Karpas-422 (cell line): ENCODE measurements around the gene SDK1. TPM values are rescaled to one million over a fixed set of nuclear protein-coding genes. Genes with fewer than 3 reads are reported as not detected.

Experiments
- DNase-seq: peaks from one replicate; pipeline ENCODE4 v3.0.0-alpha.2; 2015
- H2AFZ ChIP-seq: fragments of 200-600 bp; sonication (generic); 2 replicates; pipeline ENCODE4 v1.6.1; 2014; ENCODE audit warnings: antibody characterized with exemption, low read length, mixed read lengths
- H3K27ac ChIP-seq: fragments of 200-600 bp; sonication (generic); 2 replicates; pipeline ENCODE4 v1.5.1; 2014; ENCODE audit warnings: mild to moderate bottlenecking, low read length, moderate library complexity
- H3K27me3 ChIP-seq: fragments of 200-600 bp; sonication (generic); 2 replicates; pipeline ENCODE4 v1.6.1; 2014; ENCODE audit warnings: low read length, mixed read lengths
- H3K36me3 ChIP-seq: fragments of 200-600 bp; sonication (generic); 2 replicates; pipeline ENCODE4 v1.6.1; 2014; ENCODE audit warnings: low read length, mixed read lengths; ENCODE audit not compliant: insufficient read depth
- H3K4me1 ChIP-seq: fragments of 200-600 bp; sonication (generic); 2 replicates; pipeline ENCODE4 v1.6.1; 2014; ENCODE audit warnings: mild to moderate bottlenecking, low read length, mixed read lengths
- H3K4me2 ChIP-seq: fragments of 200-600 bp; sonication (generic); 2 replicates; pipeline ENCODE4 v1.6.1; 2014; ENCODE audit warnings: low read length, low read depth, mild to moderate bottlenecking; ENCODE audit not compliant: poor library complexity, severe bottlenecking
- H3K4me3 ChIP-seq: fragments of 200-600 bp; sonication (generic); 2 replicates; pipeline ENCODE4 v1.5.1; 2014; ENCODE audit warnings: mild to moderate bottlenecking, antibody characterized with exemption, low read length, mixed read lengths
- H3K79me2 ChIP-seq: fragments of 200-600 bp; sonication (generic); 2 replicates; pipeline ENCODE4 v1.6.1; 2014; ENCODE audit warnings: mild to moderate bottlenecking, low read length, mixed read lengths
- H3K9ac ChIP-seq: fragments of 200-600 bp; sonication (generic); 2 replicates; pipeline ENCODE4 v1.6.0; 2014; ENCODE audit warnings: low read length
- H3K9me2 ChIP-seq: fragments of 200-600 bp; sonication (generic), shearing (Covaris generic); replicated peaks from 2 replicates; pipeline ENCODE4 v1.6.0; 2014; ENCODE audit warnings: mild to moderate bottlenecking, low read length, moderate library complexity; ENCODE audit not compliant: insufficient read depth
- H3K9me3 ChIP-seq: fragments of 300-700, 200-600 bp; sonication (generic); 2 replicates; pipeline ENCODE4 v1.6.1; 2014; ENCODE audit warnings: low read length, mixed read lengths
- H4K20me1 ChIP-seq: fragments of 200-600 bp; sonication (generic); 2 replicates; pipeline ENCODE4 v1.6.1; 2014; ENCODE audit warnings: mild to moderate bottlenecking, antibody characterized with exemption, low read length, low read depth; ENCODE audit not compliant: insufficient read depth
- total RNA-seq: library from RNA; depleted of rRNA; stranded (reverse); fragments of >200 nt; shearing (Covaris generic); gene quantifications from 2 replicates; pipeline ENCODE4 v1.2.3, GENCODE V29; 2014; ENCODE audit warnings: low replicate concordance

Gene SDK1
- total RNA-seq, 1 experiment from 2014 or later = not detected

- no peaks in the 10 kb centered on the region for H3K79me2 ChIP-seq
- no peaks in the 10 kb centered on the region for H3K9me2 ChIP-seq
Observed at GRCh38 chr7:4140933-4141332, 839.9 kb downstream of the SDK1 start.

DNA sequence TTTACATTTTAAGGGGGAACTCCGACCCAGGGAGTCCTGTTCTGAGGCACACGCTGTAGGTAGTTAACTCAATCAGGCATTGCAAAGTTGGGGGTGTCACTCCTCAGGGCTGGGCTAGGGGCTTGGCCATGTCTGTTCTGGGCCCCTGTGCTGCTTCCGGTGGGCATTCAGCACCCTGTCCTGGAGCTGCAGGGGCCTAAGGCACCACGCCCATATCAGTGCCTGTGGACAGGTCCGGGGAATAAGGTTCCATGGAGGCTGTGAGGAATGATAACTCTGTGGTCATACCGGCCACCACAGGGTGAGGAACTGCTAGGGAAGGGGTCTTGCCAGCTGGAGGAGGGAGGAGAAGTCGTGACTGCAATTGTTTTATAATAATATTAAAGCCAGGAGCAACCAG, 842.0 kb downstream of the SDK1 start:
- Histone ChIP-seq H3K36me3 (no peaks in the 10 kb centered on the region), H3K4me1 (no peaks in the 10 kb centered on the region), H3K9me2 (no peaks in the 10 kb centered on the region), H3K4me3 (no peak overlapping the region), H3K79me2 (no peaks in the 10 kb centered on the region), H3K9ac (no peak overlapping the region), H3K27ac (no peak overlapping the region), H3K4me2 (no peak overlapping the region), H4K20me1 (no peaks in the 10 kb centered on the region), H3K9me3 (no peaks in the 10 kb centered on the region), H2AFZ (no peak overlapping the region), H3K27me3 (no peaks in the 10 kb centered on the region)
- DNase-seq = no peak

More at GRCh38 chr7:4140933-4141332, 839.9 kb downstream of the SDK1 start:
- Histone ChIP-seq H3K4me2 (no peak overlapping the region), H3K9ac (no peak overlapping the region), H2AFZ (no peak overlapping the region), H3K27me3 (no peaks in the 10 kb centered on the region), H3K9me3 (no peaks in the 10 kb centered on the region), H3K4me1 (no peaks in the 10 kb centered on the region), H3K4me3 (no peak overlapping the region), H4K20me1 (no peaks in the 10 kb centered on the region), H3K36me3 (no peaks in the 10 kb centered on the region), H3K27ac (no peak overlapping the region)
- no peak for DNase-seq

DNA sequence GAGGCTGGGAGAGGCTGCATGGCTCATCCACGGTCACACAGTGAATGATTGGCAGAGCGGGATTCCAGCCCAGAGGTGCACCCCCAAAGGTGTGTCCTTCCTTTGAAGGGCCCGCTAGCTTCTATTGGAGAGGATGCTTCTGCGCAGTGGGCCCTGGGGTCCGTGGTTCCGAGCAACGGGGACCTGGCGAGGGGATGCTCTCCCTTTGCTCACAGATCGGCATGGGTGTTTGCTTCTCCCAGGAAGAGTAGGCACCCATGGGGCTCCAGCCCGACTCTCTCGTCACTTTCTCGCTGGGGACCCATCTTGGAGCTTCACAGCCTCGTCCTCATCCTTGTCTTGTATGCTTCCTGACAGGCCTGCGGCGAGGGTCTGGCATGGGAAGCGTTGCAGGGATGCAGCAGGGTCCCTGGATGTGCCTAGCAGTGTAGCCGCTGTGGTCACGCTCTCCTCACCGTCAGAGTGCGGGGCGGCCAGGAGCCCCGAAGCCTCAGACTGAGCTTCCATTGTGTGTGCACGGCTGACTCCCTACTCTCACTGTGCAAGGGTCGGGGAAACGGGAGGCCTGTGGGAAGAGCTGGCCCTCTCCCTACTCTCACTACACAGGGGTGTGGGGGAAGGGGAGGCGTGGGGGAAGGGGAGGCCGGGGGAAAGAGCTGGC, 842.6 kb downstream of the SDK1 start:
- Histone ChIP-seq H3K4me3 (no peak overlapping the region), H3K79me2 (no peaks in the 10 kb centered on the region), H3K4me2 (no peak overlapping the region), H3K9me2 (no peaks in the 10 kb centered on the region), H3K9me3 (no peaks in the 10 kb centered on the region), H4K20me1 (no peaks in the 10 kb centered on the region), H2AFZ (no peak overlapping the region), H3K36me3 (no peaks in the 10 kb centered on the region), H3K27me3 (no peaks in the 10 kb centered on the region), H3K27ac (no peak overlapping the region), H3K9ac (no peak overlapping the region), H3K4me1 (no peaks in the 10 kb centered on the region)
- DNase-seq = no peak

- no peak for DNase-seq
- no peak overlapping the region for H2AFZ ChIP-seq
- no peak overlapping the region for H3K9ac ChIP-seq
Observed at GRCh38 chr7:4144172-4144701, 843.2 kb downstream of the SDK1 start.

DNA sequence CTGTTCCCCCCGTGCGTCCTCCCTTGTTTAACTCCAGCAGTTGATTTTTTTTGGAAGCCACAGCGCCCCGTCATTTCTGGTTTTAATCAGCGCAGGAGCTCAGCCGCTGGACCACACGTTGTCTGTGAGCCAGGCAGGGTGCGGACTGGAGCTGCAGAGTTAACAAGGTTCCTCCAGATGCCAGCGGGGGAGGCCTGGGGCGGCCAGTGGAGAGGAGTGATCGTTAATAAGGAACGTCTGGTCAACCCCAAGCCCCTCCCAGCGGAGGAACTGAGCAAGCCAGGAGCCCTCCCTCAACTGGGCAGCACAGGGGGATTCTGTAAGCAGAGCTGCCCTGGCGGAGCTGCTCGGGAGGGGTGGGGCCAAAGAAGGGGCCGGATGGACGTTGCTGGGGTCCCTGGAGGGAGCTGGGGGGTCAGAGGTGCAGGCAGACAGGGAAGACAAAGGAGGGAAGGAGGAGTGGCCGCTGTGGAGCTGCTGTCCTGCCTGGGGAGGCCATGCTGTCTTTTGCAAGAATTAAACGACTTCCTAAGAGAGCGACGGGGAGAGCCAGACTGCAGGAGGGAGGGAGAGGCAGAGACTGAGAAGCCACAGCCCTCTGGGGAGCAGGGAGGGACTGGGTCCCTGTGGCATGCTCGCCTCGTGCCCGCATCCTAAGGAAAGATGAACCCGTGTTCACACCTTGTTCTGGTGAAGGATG, 843.9 kb downstream of the SDK1 start:
- Histone ChIP-seq H3K9me3 (no peaks in the 10 kb centered on the region), H3K4me3 (no peak overlapping the region), H3K36me3 (no peaks in the 10 kb centered on the region), H2AFZ (no peak overlapping the region), H3K9ac (no peak overlapping the region), H3K4me2 (no peak overlapping the region), H4K20me1 (no peaks in the 10 kb centered on the region), H3K4me1 (no peaks in the 10 kb centered on the region), H3K9me2 (no peaks in the 10 kb centered on the region), H3K27me3 (no peaks in the 10 kb centered on the region), H3K27ac (no peak overlapping the region), H3K79me2 (no peaks in the 10 kb centered on the region)
- no peak for DNase-seq

More at GRCh38 chr7:4144172-4144701, 843.2 kb downstream of the SDK1 start:
- Histone ChIP-seq H3K4me1 (no peaks in the 10 kb centered on the region), H3K27ac (no peak overlapping the region), H3K27me3 (no peaks in the 10 kb centered on the region), H3K36me3 (no peaks in the 10 kb centered on the region), H4K20me1 (no peaks in the 10 kb centered on the region), H3K4me2 (no peak overlapping the region), H3K79me2 (no peaks in the 10 kb centered on the region), H3K9me2 (no peaks in the 10 kb centered on the region), H3K4me3 (no peak overlapping the region), H3K9me3 (no peaks in the 10 kb centered on the region)

DNA sequence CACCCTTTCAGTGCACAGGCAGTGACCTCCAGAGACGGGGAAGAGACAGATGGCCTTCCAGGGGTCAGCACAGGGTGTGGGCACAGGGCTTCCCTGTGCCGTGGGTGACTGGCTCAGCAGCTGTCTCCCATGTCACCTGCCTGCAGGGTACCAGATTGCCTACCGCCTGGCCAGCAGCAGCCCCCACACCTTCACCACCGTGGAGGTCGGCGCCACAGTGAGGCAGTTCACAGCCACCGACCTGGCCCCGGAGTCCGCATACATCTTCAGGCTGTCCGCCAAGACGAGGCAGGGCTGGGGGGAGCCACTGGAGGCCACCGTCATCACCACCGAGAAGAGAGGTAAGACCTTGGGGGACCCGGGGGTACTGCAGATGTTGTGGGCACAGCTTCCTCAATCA, 844.5 kb downstream of the SDK1 start:
- no peak for DNase-seq
- Histone ChIP-seq H3K9me3 (no peaks in the 10 kb centered on the region), H3K27ac (no peak overlapping the region), H2AFZ (no peak overlapping the region), H3K4me3 (no peak overlapping the region), H3K9me2 (no peaks in the 10 kb centered on the region), H3K27me3 (no peaks in the 10 kb centered on the region), H3K79me2 (no peaks in the 10 kb centered on the region), H3K4me2 (no peak overlapping the region), H3K36me3 (no peaks in the 10 kb centered on the region), H4K20me1 (no peaks in the 10 kb centered on the region), H3K4me1 (no peaks in the 10 kb centered on the region), H3K9ac (no peak overlapping the region)

DNA sequence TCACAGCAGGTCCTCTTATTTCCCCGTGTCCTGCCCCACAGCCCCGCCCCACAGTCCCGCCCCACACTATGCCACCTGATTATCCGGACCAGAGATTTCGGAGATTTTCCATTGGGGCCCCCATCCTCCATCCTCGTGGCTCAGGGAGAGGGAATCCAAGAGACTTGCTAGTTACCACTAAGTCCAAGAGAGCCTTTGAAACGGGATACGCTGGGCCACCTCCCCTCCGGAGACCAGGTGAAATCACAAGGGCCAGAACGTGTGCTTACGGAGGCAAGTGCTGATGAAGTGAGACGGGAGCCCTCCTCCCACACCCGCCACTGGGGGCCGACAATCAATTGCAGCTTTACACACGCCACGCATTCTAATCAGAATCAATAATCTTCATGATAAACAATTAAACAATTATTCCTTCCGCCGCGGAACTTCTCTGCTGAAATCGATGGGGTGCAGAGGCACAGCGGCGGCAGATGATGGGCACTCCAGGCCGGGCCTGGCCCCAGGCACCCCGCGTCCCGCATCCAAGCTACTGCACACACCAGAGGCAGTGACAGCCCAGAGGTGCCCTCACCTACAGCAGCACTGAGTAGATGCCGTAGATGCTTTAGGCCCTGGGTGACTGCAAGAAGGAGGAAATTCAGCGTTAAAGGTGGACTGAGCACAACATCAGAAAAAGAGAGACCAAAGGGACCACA, 847.0 kb downstream of the SDK1 start:
- Histone ChIP-seq H3K36me3 (no peaks in the 10 kb centered on the region), H3K27me3 (no peaks in the 10 kb centered on the region), H3K9ac (no peak overlapping the region), H3K4me3 (no peak overlapping the region), H3K9me2 (no peaks in the 10 kb centered on the region), H3K4me2 (no peak overlapping the region), H3K79me2 (no peaks in the 10 kb centered on the region), H3K27ac (no peak overlapping the region), H2AFZ (no peak overlapping the region), H4K20me1 (no peaks in the 10 kb centered on the region), H3K4me1 (no peaks in the 10 kb centered on the region), H3K9me3 (no peaks in the 10 kb centered on the region)
- no peak for DNase-seq

DNA sequence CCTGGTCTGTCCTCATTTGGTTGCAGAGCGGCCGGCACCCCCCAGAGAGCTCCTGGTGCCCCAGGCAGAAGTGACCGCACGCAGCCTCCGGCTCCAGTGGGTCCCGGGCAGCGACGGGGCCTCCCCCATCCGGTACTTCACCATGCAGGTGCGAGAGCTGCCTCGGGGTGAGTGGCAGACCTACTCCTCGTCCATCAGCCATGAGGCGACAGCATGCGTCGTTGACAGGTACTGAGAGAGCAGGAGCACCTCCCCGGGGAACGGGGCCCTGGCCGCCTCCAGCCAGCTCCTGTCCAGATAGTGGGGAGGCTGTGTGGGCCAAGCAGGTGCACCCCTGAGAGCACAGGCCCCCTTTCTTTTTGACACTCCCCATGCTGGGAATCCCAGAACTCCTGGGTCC, 848.2 kb downstream of the SDK1 start:
- no peaks in the 10 kb centered on the region for H3K9me3 ChIP-seq
- H3K79me2 ChIP-seq = no peaks in the 10 kb centered on the region
- H3K4me2 ChIP-seq = no peak overlapping the region
- no peaks in the 10 kb centered on the region for H3K36me3 ChIP-seq
- H3K4me3 ChIP-seq = no peak overlapping the region
- no peaks in the 10 kb centered on the region for H4K20me1 ChIP-seq
- no peak for DNase-seq
- no peak overlapping the region for H3K27ac ChIP-seq
- H2AFZ ChIP-seq = no peak overlapping the region
- H3K4me1 ChIP-seq = no peaks in the 10 kb centered on the region
- H3K9ac ChIP-seq = no peak overlapping the region
- H3K9me2 ChIP-seq = no peaks in the 10 kb centered on the region
- no peaks in the 10 kb centered on the region for H3K27me3 ChIP-seq
